Measurements from ENCODE around the gene COLQ. TPM values are rescaled to one million over a fixed set of nuclear protein-coding genes. Genes with fewer than 3 reads are reported as not detected.
A peak's percentile ranks its signal among the peaks of the same experiment; 100 is the strongest.

Gene COLQ
- total RNA-seq, 5 donors from 2014 or later (not counting 1 experiment from before 2014, with no cell fraction given): 5.1 to 11.4 (median 7.2) TPM

- H3K27ac Mint-ChIP-seq: no peak overlapping the region
- Histone ChIP-seq H3K27ac (ENCODE audit: low read length) (no peak overlapping the region), H3K27me3 (replicated peaks in 1 of 2; ENCODE audit: control insufficient read depth in 2 of 2, extremely low read depth in 1 of 2, insufficient read depth in 2 of 2, low read length in 1 of 2) (no peaks in the 10 kb centered on the region), H3K36me3 (ENCODE audit: control insufficient read depth in 2 of 2, extremely low read depth in 1 of 2, insufficient read depth in 1 of 2, low read length in 1 of 2) (peaks cover 0 to 3% of the 10 kb centered on the region in 2 donors), H3K9me3 (no peaks in the 10 kb centered on the region), H3K4me3 (ENCODE audit: control insufficient read depth in 1 of 2, extremely low read depth in 1 of 2, low read length in 1 of 2) (no peak overlapping the region), H3K4me1 (ENCODE audit: control insufficient read depth in 1 of 2, extremely low read depth in 1 of 2, insufficient read depth in 2 of 2, low read length in 2 of 2) (peaks cover 0 to 20% of the 10 kb centered on the region in 2 experiments)
- 100% methylated on average over 1 of the region's 3 CpGs for WGBS (ENCODE audit: insufficient coverage)
- ChIA-PET POLR2A (interaction anchor here in 1 of 2 donors (0.7 kb wide), 1 partner anchor 37 kb away, joined by 3 read pairs; no protein-coding TSS in a partner anchor), CTCF (interaction anchor here (0.5 to 0.6 kb wide), 2 partner anchors 9 to 470 kb away, joined by 3 read pairs; no protein-coding TSS in a partner anchor)
- no peak overlapping the region for H3K4me3 Mint-ChIP-seq
- no peaks in the 10 kb centered on the region for H3K9me3 Mint-ChIP-seq
- H3K36me3 Mint-ChIP-seq: peaks cover 7% of the 10 kb centered on the region
- ATAC-seq (replicated peaks in 1 of 4) (no peak), DNase-seq (no peak)
- no peaks in the 10 kb centered on the region for H3K27me3 Mint-ChIP-seq
- peaks cover 0 to 9% (median 4%) of the 10 kb centered on the region in 3 donors for H3K4me1 Mint-ChIP-seq
These were observed 49.6 kb downstream of the COLQ start for GRCh38 chr3:15471861-15472260.

DNA sequence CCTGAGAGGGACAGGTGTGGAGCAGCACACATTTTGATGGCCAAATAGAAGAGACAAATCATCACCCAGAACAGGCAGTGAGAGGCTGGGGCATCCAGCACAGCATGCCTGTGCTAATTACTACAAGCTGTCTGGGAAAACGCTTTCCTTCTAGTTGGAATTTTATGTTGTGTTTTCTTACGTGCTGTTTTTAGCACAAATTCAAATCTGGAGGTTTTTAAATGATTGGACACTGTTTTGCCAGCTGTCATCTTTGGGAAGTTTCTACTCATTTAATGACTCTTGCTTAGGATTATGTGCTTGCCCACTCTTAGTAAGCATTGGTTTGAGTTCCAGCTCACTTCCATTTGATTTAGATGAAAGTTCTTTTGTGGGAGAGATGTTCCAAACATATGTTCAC, 50.7 kb downstream of the COLQ start:
- ChIA-PET CTCF (no interaction called here), POLR2A (no interaction called here)
- no peaks in the 10 kb centered on the region for H3K9me3 ChIP-seq
- no peak overlapping the region for H3K4me3 ChIP-seq (ENCODE audit: control insufficient read depth in 1 of 2, extremely low read depth in 1 of 2, low read length in 1 of 2)
- WGBS (ENCODE audit: insufficient coverage): no CpG with 5 or more reads among the region's 2 CpGs
- DNase-seq: no peak
- Mint-ChIP-seq H3K4me3 (no peak overlapping the region), H3K4me1 (peaks cover 0 to 12% (median 4%) of the 10 kb centered on the region in 3 donors), H3K36me3 (peaks cover 12% of the 10 kb centered on the region), H3K27me3 (no peaks in the 10 kb centered on the region), H3K9me3 (no peaks in the 10 kb centered on the region), H3K27ac (no peak overlapping the region)
- H3K4me1 ChIP-seq (ENCODE audit: control insufficient read depth in 1 of 2, extremely low read depth in 1 of 2, insufficient read depth in 2 of 2, low read length in 2 of 2): peaks cover 0 to 28% of the 10 kb centered on the region in 2 experiments
- ATAC-seq (replicated peaks in 1 of 4): no peak
- no peaks in the 10 kb centered on the region for H3K27me3 ChIP-seq (replicated peaks in 1 of 2; ENCODE audit: control insufficient read depth in 2 of 2, extremely low read depth in 1 of 2, insufficient read depth in 2 of 2, low read length in 1 of 2)
- peaks cover 0 to 3% of the 10 kb centered on the region in 2 donors for H3K36me3 ChIP-seq (ENCODE audit: control insufficient read depth in 2 of 2, extremely low read depth in 1 of 2, insufficient read depth in 1 of 2, low read length in 1 of 2)
- no peak overlapping the region for H3K27ac ChIP-seq (ENCODE audit: low read length)

- no peaks in the 10 kb centered on the region for H3K27me3 ChIP-seq (replicated peaks in 1 of 2; ENCODE audit: control insufficient read depth in 2 of 2, extremely low read depth in 1 of 2, insufficient read depth in 2 of 2, low read length in 1 of 2)
- CTCF ChIA-PET: no interaction called here
- no peak for DNase-seq
- POLR2A ChIA-PET: no interaction called here
- no peak overlapping the region for H3K4me3 Mint-ChIP-seq
- H3K4me3 ChIP-seq (ENCODE audit: control insufficient read depth in 1 of 2, extremely low read depth in 1 of 2, low read length in 1 of 2): no peak overlapping the region
- H3K36me3 Mint-ChIP-seq: peaks cover 12% of the 10 kb centered on the region
- no peak for ATAC-seq (replicated peaks in 1 of 4)
- no peaks in the 10 kb centered on the region for H3K27me3 Mint-ChIP-seq
- no peak overlapping the region for H3K27ac Mint-ChIP-seq
- peaks cover 0 to 12% (median 4%) of the 10 kb centered on the region in 3 donors for H3K4me1 Mint-ChIP-seq
- H3K9me3 ChIP-seq: no peaks in the 10 kb centered on the region
- peaks cover 0 to 3% of the 10 kb centered on the region in 2 donors for H3K36me3 ChIP-seq (ENCODE audit: control insufficient read depth in 2 of 2, extremely low read depth in 1 of 2, insufficient read depth in 1 of 2, low read length in 1 of 2)
- 80% methylated on average over 6 of the region's 6 CpGs for WGBS (ENCODE audit: insufficient coverage)
- peaks cover 0 to 28% of the 10 kb centered on the region in 2 experiments for H3K4me1 ChIP-seq (ENCODE audit: control insufficient read depth in 1 of 2, extremely low read depth in 1 of 2, insufficient read depth in 2 of 2, low read length in 2 of 2)
- no peak overlapping the region for H3K27ac ChIP-seq (ENCODE audit: low read length)
- H3K9me3 Mint-ChIP-seq: no peaks in the 10 kb centered on the region
These were observed 51.2 kb downstream of the COLQ start for GRCh38 chr3:15470261-15470660.

- Histone ChIP-seq H3K27me3 (replicated peaks in 1 of 2; ENCODE audit: control insufficient read depth in 2 of 2, extremely low read depth in 1 of 2, insufficient read depth in 2 of 2, low read length in 1 of 2) (no peaks in the 10 kb centered on the region), H3K27ac (ENCODE audit: low read length) (peak overlapping the region; percentile 39), H3K9me3 (no peaks in the 10 kb centered on the region), H3K4me1 (ENCODE audit: control insufficient read depth in 1 of 2, extremely low read depth in 1 of 2, insufficient read depth in 2 of 2, low read length in 2 of 2) (peaks cover 0 to 31% of the 10 kb centered on the region in 2 experiments), H3K36me3 (ENCODE audit: control insufficient read depth in 2 of 2, extremely low read depth in 1 of 2, insufficient read depth in 1 of 2, low read length in 1 of 2) (no peaks in the 10 kb centered on the region), H3K4me3 (ENCODE audit: control insufficient read depth in 1 of 2, extremely low read depth in 1 of 2, low read length in 1 of 2) (no peak overlapping the region)
- no peak overlapping the region for H3K4me3 Mint-ChIP-seq
- H3K9me3 Mint-ChIP-seq: no peaks in the 10 kb centered on the region
- ChIA-PET CTCF (interaction anchor here in 1 of 2 donors (0.7 kb wide), 1 partner anchor 1248 kb away, joined by 4 read pairs; no protein-coding TSS in a partner anchor), POLR2A (no interaction called here)
- no peaks in the 10 kb centered on the region for H3K27me3 Mint-ChIP-seq
- 61% methylated on average over 8 of the region's 11 CpGs for WGBS (ENCODE audit: insufficient coverage)
- H3K36me3 Mint-ChIP-seq: peaks cover 17% of the 10 kb centered on the region
- peaks cover 3 to 17% (median 5%) of the 10 kb centered on the region in 3 donors for H3K4me1 Mint-ChIP-seq
- H3K27ac Mint-ChIP-seq: peak overlapping the region; percentile 19 to 80
- DNase-seq: peak in 1 of 35 experiments; percentile 19
- no peak for ATAC-seq (replicated peaks in 1 of 4)
These were observed 54.0 kb downstream of the COLQ start for GRCh38 chr3:15467227-15468181.

GRCh38 chr3:15465876-15466585, 55.5 kb downstream of the COLQ start:
- H3K9me3 ChIP-seq: no peaks in the 10 kb centered on the region
- Mint-ChIP-seq H3K9me3 (no peaks in the 10 kb centered on the region), H3K4me3 (no peak overlapping the region), H3K36me3 (peaks cover 18% of the 10 kb centered on the region), H3K4me1 (peaks cover 13 to 28% (median 16%) of the 10 kb centered on the region in 3 donors), H3K27me3 (no peaks in the 10 kb centered on the region), H3K27ac (no peak overlapping the region)
- no peak overlapping the region for H3K4me3 ChIP-seq (ENCODE audit: control insufficient read depth in 1 of 2, extremely low read depth in 1 of 2, low read length in 1 of 2)
- H3K36me3 ChIP-seq (ENCODE audit: control insufficient read depth in 2 of 2, extremely low read depth in 1 of 2, insufficient read depth in 1 of 2, low read length in 1 of 2): peaks cover 0 to 4% of the 10 kb centered on the region in 2 donors
- no peaks in the 10 kb centered on the region for H3K27me3 ChIP-seq (replicated peaks in 1 of 2; ENCODE audit: control insufficient read depth in 2 of 2, extremely low read depth in 1 of 2, insufficient read depth in 2 of 2, low read length in 1 of 2)
- DNase-seq (no peak), ATAC-seq (replicated peaks in 1 of 4) (no peak)
- CTCF ChIA-PET: no interaction called here
- H3K27ac ChIP-seq (ENCODE audit: low read length): no peak overlapping the region
- peaks cover 2 to 44% of the 10 kb centered on the region in 2 experiments for H3K4me1 ChIP-seq (ENCODE audit: control insufficient read depth in 1 of 2, extremely low read depth in 1 of 2, insufficient read depth in 2 of 2, low read length in 2 of 2)
- POLR2A ChIA-PET: no interaction called here
- WGBS (ENCODE audit: insufficient coverage): 94% methylated on average over 2 of the region's 6 CpGs

DNA sequence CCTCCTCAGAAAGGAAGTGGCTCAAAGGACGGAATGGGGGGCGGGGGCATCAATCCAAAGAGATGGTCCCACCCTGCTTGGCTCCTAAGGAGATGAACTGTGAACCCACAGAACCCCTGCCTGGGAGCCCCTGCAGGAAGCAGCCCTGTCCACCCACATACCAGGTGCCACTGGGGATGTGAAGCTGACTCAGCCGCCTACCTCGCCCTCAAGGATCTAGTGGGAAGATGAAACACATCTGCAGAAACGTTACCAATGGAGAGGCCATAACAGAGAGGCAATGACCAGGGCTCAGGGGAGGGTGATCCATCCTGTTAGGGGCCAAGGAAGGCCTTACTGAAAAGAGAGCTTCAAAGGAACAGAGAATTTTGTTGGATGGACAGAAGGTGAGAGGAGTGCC, 59.1 kb downstream of the COLQ start:
- no peak overlapping the region for H3K27ac Mint-ChIP-seq
- no peaks in the 10 kb centered on the region for H3K27me3 Mint-ChIP-seq
- Histone ChIP-seq H3K4me1 (ENCODE audit: control insufficient read depth in 1 of 2, extremely low read depth in 1 of 2, insufficient read depth in 2 of 2, low read length in 2 of 2) (peaks cover 2 to 36% of the 10 kb centered on the region in 2 experiments), H3K27ac (ENCODE audit: low read length) (no peak overlapping the region), H3K27me3 (replicated peaks in 1 of 2; ENCODE audit: control insufficient read depth in 2 of 2, extremely low read depth in 1 of 2, insufficient read depth in 2 of 2, low read length in 1 of 2) (no peaks in the 10 kb centered on the region), H3K36me3 (ENCODE audit: control insufficient read depth in 2 of 2, extremely low read depth in 1 of 2, insufficient read depth in 1 of 2, low read length in 1 of 2) (peaks cover 0 to 4% of the 10 kb centered on the region in 2 donors), H3K4me3 (ENCODE audit: control insufficient read depth in 1 of 2, extremely low read depth in 1 of 2, low read length in 1 of 2) (no peak overlapping the region), H3K9me3 (no peaks in the 10 kb centered on the region)
- ChIA-PET POLR2A (no interaction called here), CTCF (no interaction called here)
- DNase-seq (no peak), ATAC-seq (replicated peaks in 1 of 4) (no peak)
- WGBS (ENCODE audit: insufficient coverage): 33% methylated on average over 3 of the region's 5 CpGs
- peaks cover 18% of the 10 kb centered on the region for H3K36me3 Mint-ChIP-seq
- H3K4me1 Mint-ChIP-seq: peaks cover 15 to 36% (median 21%) of the 10 kb centered on the region in 3 donors
- H3K4me3 Mint-ChIP-seq: no peak overlapping the region
- peaks cover 0 to 4% (median 0%) of the 10 kb centered on the region in 3 donors for H3K9me3 Mint-ChIP-seq

Data from T-cell (primary cell).